Pancreas (tissue), 10 donors: ENCODE results near the gene CEMIP2. TPM values are rescaled to one million over a fixed set of nuclear protein-coding genes. Genes with fewer than 3 reads are reported as not detected.

Experiments used
- ATAC-seq, 4 donors: fragments of 200-7000 bp; cut with Tn5 transposase; one replicate each; pipeline versions ENCODE4 v1.8.0 to v1.9.1; 2020; ENCODE audit warnings: mild to moderate bottlenecking in 4 of 4, moderate library complexity in 4 of 4
- DNase-seq, 6 donors: peaks; one replicate each; pipeline ENCODE4 v3.0.0-alpha.2; 2020
- FAIRE-seq: peaks from 2 replicates; lab custom pipeline; 2012; peaks lifted over from hg19 to GRCh38; lab: Jason Lieb, UNC
- H3K27ac ChIP-seq, 4 donors: fragments of 200-600 bp; sonication (generic); 1 replicate in 3 of 4; 2 replicates in 1 of 4; pipeline versions ENCODE4 v1.5.0 to v1.8.0; 2020
- H3K27me3 ChIP-seq, 4 donors: fragments of 200-600 bp; one replicate each; pipeline ENCODE4 v1.8.0; 2021
- H3K36me3 ChIP-seq, 3 donors: fragments of 200-600 bp; sonication (generic) in 1 of 3; one replicate each; pipeline versions ENCODE4 v1.5.0 to v1.8.0; 2020 to 2021
- H3K4me1 ChIP-seq, 3 donors: fragments of 200-600 bp; one replicate each; pipeline ENCODE4 v1.8.0; 2021
- H3K4me3 ChIP-seq, 4 donors: fragments of 200-600 bp; sonication (generic) in 2 of 4; one replicate each; pipeline versions ENCODE4 v1.5.0 to v1.8.0; 2020 to 2021
- H3K9me3 ChIP-seq, 4 donors: fragments of 200-600 bp; one replicate each; pipeline ENCODE4 v1.8.0; 2021
- CTCF ChIP-seq, 4 donors: fragments of 200-600 bp; sonication (generic) in 3 of 4; IDR thresholded peaks; one replicate each; pipeline versions ENCODE4 v1.5.0 to v1.8.0; 2021; ENCODE audit warnings: antibody characterized with exemption in 4 of 4
- WGBS, 2 donors: extraction: QIAGEN DNeasy Blood & Tissue Kit; methylation state at CpG; one replicate each; pipeline ENCODE4 v1.1.7; 2013; 5-methylcytosine and 5-hydroxymethylcytosine counted together
- intact Hi-C, 3 donors: fragments of 100-400 bp; cut with DNase I; formaldehyde crosslinking; loops; one replicate each; pipeline versions ENCODE4 v1.11.1 to v1.14.2; 2022
- polyA plus RNA-seq, 2 donors: library from polyadenylated mRNA; stranded (reverse); fragments of 200-250 nt; gene quantifications; one replicate each; pipeline ENCODE4 v1.2.3, GENCODE V29; 2013
- total RNA-seq, 6 donors: library from RNA; stranded (reverse); fragmentation: NEBNext Ultra II Directional in 4 of 6; extraction: Animal tissue kit (Norgen Biotek cat#: 25700) in 4 of 6; gene quantifications; one replicate each; pipeline versions ENCODE4 v1.2.1 to v1.2.4, GENCODE V29; 2021 to 2023
- donor health status: healthy with polysubstance abuse.
- donor health status: DM: no; HTN: no; CAD: no; lungs with moderate emphysema.
- donor health status: DM: no; HTN: no; CAD: no.
- donor health status: control.
- donor health status: control.
- donor health status: Bipolar disorder and iron deficiency.
- donor health status: DM: yes; HTN: yes; CAD: no.
- donor health status: DM: no; HTN: no; CAD: no.
- donor health status: DM: no; HTN: no; CAD: no.
- donor health status: DM: yes; HTN: yes; CAD: no.

Gene CEMIP2
- total and polyA plus RNA-seq, 8 donors = 14.3 to 42.1 (median 23.3) TPM

- DNase-seq (no peak), ATAC-seq (no peak), FAIRE-seq (no peak)
- H3K4me3 ChIP-seq = no peak overlapping the region
- WGBS, 2 donors = 63 to 65% methylated on average over 1 of the region's 1 CpG
- intact Hi-C loops = no loop called here
- no peaks in the 10 kb centered on the region for H3K36me3 ChIP-seq
- peaks cover 0 to 11% (median 0%) of the 10 kb centered on the region in 3 donors for H3K4me1 ChIP-seq
- no peak overlapping the region for H3K27ac ChIP-seq
- H3K9me3 ChIP-seq = no peaks in the 10 kb centered on the region
- TF ChIP-seq CTCF (IDR thresholded peaks at IDR 0.05) = no peak
- no peaks in the 10 kb centered on the region for H3K27me3 ChIP-seq
Measured at GRCh38 chr9:71797266-71797665, 29.0 kb upstream of the CEMIP2 start.

DNA sequence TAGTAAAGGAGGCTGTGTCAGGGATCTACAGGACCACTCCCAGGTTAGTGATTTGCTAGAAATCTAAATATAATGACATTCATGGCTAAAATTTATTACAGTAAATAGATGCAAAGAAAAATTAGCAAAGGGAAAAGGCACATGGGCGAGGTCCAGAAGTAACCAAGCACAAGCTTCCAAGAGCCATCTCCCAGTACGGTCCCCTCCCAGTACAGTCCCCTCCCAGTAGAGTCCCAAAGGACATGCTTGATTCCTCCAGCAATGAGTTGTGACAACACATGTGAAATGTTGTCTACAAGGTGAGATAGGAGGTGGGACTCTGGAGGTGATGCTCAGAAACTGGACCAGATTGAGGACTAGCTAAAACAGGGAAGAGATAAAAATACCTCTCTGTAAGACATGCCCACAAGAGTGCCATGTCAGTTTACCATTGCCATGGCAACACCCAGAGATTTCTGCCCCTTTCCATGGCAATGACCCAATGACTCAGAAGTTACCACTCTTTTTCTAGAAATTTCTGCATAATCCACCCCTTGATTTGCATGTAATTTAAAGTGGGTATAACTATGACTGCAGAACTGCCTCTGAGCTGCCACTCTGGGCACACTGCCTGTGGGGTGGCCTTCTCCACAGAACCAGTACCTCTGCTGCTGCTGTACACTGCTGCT is 27.9 kb upstream of the CEMIP2 start:
- no peak for ATAC-seq
- Histone ChIP-seq H3K9me3 (no peaks in the 10 kb centered on the region), H3K27ac (no peak overlapping the region), H3K27me3 (no peaks in the 10 kb centered on the region), H3K4me1 (peaks cover 0 to 11% (median 0%) of the 10 kb centered on the region in 3 donors), H3K36me3 (no peaks in the 10 kb centered on the region), H3K4me3 (no peak overlapping the region)
- FAIRE-seq = no peak
- DNase-seq = no peak
- intact Hi-C loops = no loop called here
- 78 to 92% methylated on average over 2 of the region's 2 CpGs for WGBS, 2 donors
- TF ChIP-seq CTCF (IDR thresholded peaks at IDR 0.05) = no peak

DNA sequence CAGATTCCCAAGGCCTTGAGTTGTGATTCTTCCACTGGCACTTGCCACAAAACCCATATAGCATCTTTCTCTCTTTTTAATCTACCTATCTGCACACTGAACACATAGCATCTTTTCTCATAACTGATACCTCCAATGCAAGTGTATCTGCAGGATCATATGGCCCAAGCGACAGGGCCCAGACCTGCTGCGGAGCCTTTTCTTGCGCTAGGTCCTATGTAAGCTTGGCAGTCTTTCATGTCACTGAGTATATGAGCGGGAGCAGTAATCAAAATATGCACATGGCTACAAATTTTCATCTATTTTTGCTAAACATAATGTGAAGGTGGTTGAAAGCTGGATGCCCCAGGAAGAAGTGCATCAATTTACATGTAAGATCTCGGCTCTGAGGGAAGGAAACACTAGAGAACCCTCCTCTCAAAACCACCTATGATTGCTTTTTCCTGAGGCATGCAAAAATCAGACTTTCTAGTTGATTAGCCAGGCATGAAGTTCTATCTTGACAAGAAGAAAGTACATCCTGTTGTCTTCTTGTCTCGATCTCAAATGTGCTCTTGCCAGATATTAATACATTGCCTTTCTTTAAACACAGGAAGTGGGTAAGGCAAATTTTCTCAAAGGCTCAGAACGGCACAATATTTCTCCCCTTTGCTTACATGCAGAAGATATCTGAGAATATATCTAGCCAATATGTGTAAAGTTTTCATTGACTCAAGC is 26.9 kb upstream of the CEMIP2 start:
- TF ChIP-seq CTCF (IDR thresholded peaks at IDR 0.05) = no peak
- WGBS, 2 donors = 86 to 88% methylated on average over 7 of the region's 7 CpGs
- H3K27ac ChIP-seq = no peak overlapping the region

GRCh38 chr9:71793386-71794105 is 25.2 kb upstream of the CEMIP2 start:
- H3K27ac ChIP-seq = peak overlapping the region; percentile 13 to 43 (median 40)
- 59 to 69% methylated on average over 2 of the region's 2 CpGs for WGBS, 2 donors
- DNase-seq (no peak), ATAC-seq (peak; percentile 67 to 93 (median 86)), FAIRE-seq (no peak)
- TF ChIP-seq CTCF (IDR thresholded peaks at IDR 0.05) = no peak
- H3K4me3 ChIP-seq = no peak overlapping the region
- H3K9me3 ChIP-seq = no peaks in the 10 kb centered on the region
- intact Hi-C loops = no loop called here
- no peaks in the 10 kb centered on the region for H3K27me3 ChIP-seq
- H3K36me3 ChIP-seq = no peaks in the 10 kb centered on the region
- H3K4me1 ChIP-seq = peaks cover 0 to 11% (median 0%) of the 10 kb centered on the region in 3 donors

More for the DNA sequence above, 26.9 kb upstream of the CEMIP2 start:
- H3K4me3 ChIP-seq = no peak overlapping the region
- H3K9me3 ChIP-seq = no peaks in the 10 kb centered on the region
- FAIRE-seq (no peak), DNase-seq (no peak), ATAC-seq (no peak)
- H3K27me3 ChIP-seq = no peaks in the 10 kb centered on the region
- no peaks in the 10 kb centered on the region for H3K36me3 ChIP-seq
- H3K4me1 ChIP-seq = peaks cover 0 to 11% (median 0%) of the 10 kb centered on the region in 3 donors
- intact Hi-C loops = no loop called here
